22Rv1 (cell line): ENCODE data around the gene TUFT1.

Experiments
- CTCF ChIP-seq: fragments of 450-650 bp; IDR thresholded peaks from 2 replicates; pipeline ENCODE4 v1.5.1; 2017; ENCODE audit warnings: mild to moderate bottlenecking
- ZFX ChIP-seq: fragments of 450-650 bp; IDR thresholded peaks from 2 replicates; pipeline ENCODE4 v1.6.1; 2017; ENCODE audit warnings: antibody characterized with exemption, borderline replicate concordance

GRCh38 chr1:151565502-151566189 lies 25.5 kb downstream of the TUFT1 start:
- TF ChIP-seq CTCF, result no peak
- TF ChIP-seq ZFX, result no peak
